GM21576 (cell line): ENCODE results near the gene ACER2.
"Not testable (repeated sequence)": the region's sequence is repeated elsewhere in the genome, so short reads cannot be mapped to it uniquely, and the experiment has no call there.

Source experiments
- ATAC-seq: cut with Tn5 transposase; IDR thresholded peaks from one replicate; pipeline ENCODE4 v1.9.1; 2021; ENCODE audit warnings: mild to moderate bottlenecking, moderate library complexity; ENCODE audit not compliant: unreplicated experiment

ACER2 gene

GRCh38 chr9:19408316-19408692 lies 505 bp upstream of the ACER2 start:
- peak; percentile 7 for ATAC-seq

GRCh38 chr9:19409401-19410194 lies 789 bp downstream of the ACER2 start:
- no peak for ATAC-seq

- ATAC-seq = no peak
Observed at GRCh38 chr9:19410195-19410503, 1.3 kb downstream of the ACER2 start.

GRCh38 chr9:19410594-19410993 lies 1.8 kb downstream of the ACER2 start:
- no peak for ATAC-seq

- no peak for ATAC-seq
Observed at GRCh38 chr9:19411316-19411715, 2.5 kb downstream of the ACER2 start.

- ATAC-seq = not testable (repeated sequence)
Observed at GRCh38 chr9:19413456-19413855, 4.6 kb downstream of the ACER2 start.

- no peak for ATAC-seq
Observed at GRCh38 chr9:19416143-19416542, 7.3 kb downstream of the ACER2 start.

GRCh38 chr9:19420877-19421276 lies 12.1 kb downstream of the ACER2 start:
- ATAC-seq = no peak

- ATAC-seq = no peak
Observed at GRCh38 chr9:19423163-19423562, 14.4 kb downstream of the ACER2 start.

GRCh38 chr9:19424176-19424779 lies 15.5 kb downstream of the ACER2 start:
- peak; percentile 95 for ATAC-seq

- ATAC-seq = no peak
Observed at GRCh38 chr9:19429595-19429994, 20.8 kb downstream of the ACER2 start.

- no peak for ATAC-seq
Observed at GRCh38 chr9:19430201-19430760, 21.5 kb downstream of the ACER2 start.

- ATAC-seq = no peak
Observed at GRCh38 chr9:19431361-19432171, 22.8 kb downstream of the ACER2 start.

- ATAC-seq = no peak
Observed at GRCh38 chr9:19432473-19432872, 23.7 kb downstream of the ACER2 start.

GRCh38 chr9:19433729-19434128 lies 24.9 kb downstream of the ACER2 start:
- ATAC-seq = not testable (repeated sequence)

- ATAC-seq = no peak
Observed at GRCh38 chr9:19440376-19440775, 31.6 kb downstream of the ACER2 start.

GRCh38 chr9:19440823-19441580 lies 32.2 kb downstream of the ACER2 start:
- ATAC-seq = no peak

GRCh38 chr9:19441730-19442129 lies 32.9 kb downstream of the ACER2 start:
- peak; percentile 89 for ATAC-seq

GRCh38 chr9:19442240-19442639 lies 33.4 kb downstream of the ACER2 start:
- ATAC-seq = no peak

- no peak for ATAC-seq
Observed at GRCh38 chr9:19445452-19445851, 36.6 kb downstream of the ACER2 start.

GRCh38 chr9:19446361-19446861 lies 37.6 kb downstream of the ACER2 start:
- ATAC-seq = no peak
